ENCODE data around the gene ANKS1A. TPM values are rescaled to one million over a fixed set of nuclear protein-coding genes. Genes with fewer than 3 reads are reported as not detected.

ANKS1A gene
- total and polyA plus RNA-seq, 12 donors, result 7.1 to 36.3 (median 29.9) TPM

- H3K27me3 ChIP-seq, result no peaks in the 10 kb centered on the region
- DNase-seq (peak; percentile 67 to 72), ATAC-seq (peak in 6 of 8 donors; percentile 57 to 72 (median 64))
- intact Hi-C loops (cut with DNase I), result loop anchor here in 4 of 10 donors (2.0 to 5.0 kb wide), 3 partner anchors 33 to 47 kb away; no protein-coding TSS in a partner anchor
- no peak overlapping the region for H3K4me3 ChIP-seq
- peak overlapping the region; percentile 49 to 93 (median 82) for H3K27ac ChIP-seq
- no peaks in the 10 kb centered on the region for H3K9me3 ChIP-seq
- 44 to 57% methylated on average over 10 of the region's 10 CpGs for WGBS, 2 donors
- peaks cover 0 to 37% (median 10%) of the 10 kb centered on the region in 9 donors for H3K36me3 ChIP-seq
- peaks cover 50 to 95% (median 80%) of the 10 kb centered on the region in 9 donors for H3K4me1 ChIP-seq
- TF ChIP-seq CTCF (IDR thresholded peaks at IDR 0.05), result no peak
Measured at GRCh38 chr6:35049900-35050756, 161.1 kb downstream of the ANKS1A start.

DNA sequence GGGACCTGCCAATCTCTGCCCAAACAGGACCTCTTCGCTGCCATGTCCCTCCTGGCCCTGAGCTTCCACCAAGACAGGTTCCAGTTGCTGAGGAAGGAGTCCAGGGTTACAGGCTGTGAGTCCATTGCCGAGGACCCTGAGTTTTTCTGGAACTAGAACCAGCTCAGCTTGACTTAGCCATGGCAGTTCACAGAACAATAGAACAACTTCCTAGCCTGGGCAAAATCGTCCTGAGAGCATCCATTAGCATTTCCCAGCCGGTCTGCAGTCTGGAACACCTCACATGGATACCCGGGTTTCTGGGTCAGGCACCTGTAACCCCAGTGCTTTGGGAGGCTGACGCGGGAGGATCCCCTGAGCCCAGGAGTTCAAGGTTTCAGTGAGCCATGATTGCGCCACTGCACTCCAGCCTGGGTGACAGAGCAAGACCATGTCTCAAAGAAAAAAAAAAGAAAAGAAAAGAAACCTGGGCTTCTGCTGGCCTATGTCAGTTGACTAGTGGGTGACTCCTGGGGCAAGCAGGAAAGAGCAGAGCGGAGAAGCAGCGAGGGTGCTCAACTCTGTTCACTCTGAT is 161.8 kb downstream of the ANKS1A start:
- DNase-seq (no peak), ATAC-seq (no peak)
- H3K36me3 ChIP-seq, result peaks cover 0 to 42% (median 10%) of the 10 kb centered on the region in 9 donors
- H3K4me1 ChIP-seq, result peaks cover 50 to 90% (median 72%) of the 10 kb centered on the region in 9 donors
- H3K9me3 ChIP-seq, result no peaks in the 10 kb centered on the region
- 85 to 91% methylated on average over 10 of the region's 10 CpGs for WGBS, 2 donors
- H3K4me3 ChIP-seq, result no peak overlapping the region
- TF ChIP-seq CTCF (IDR thresholded peaks at IDR 0.05), result no peak
- H3K27me3 ChIP-seq, result no peaks in the 10 kb centered on the region
- intact Hi-C loops (cut with DNase I), result loop anchor here in 3 of 10 donors (2.0 to 5.0 kb wide), 3 partner anchors 34 to 46 kb away; no protein-coding TSS in a partner anchor
- peak overlapping the region; percentile 49 to 93 (median 82) for H3K27ac ChIP-seq

- H3K27me3 ChIP-seq, result no peaks in the 10 kb centered on the region
- H3K4me1 ChIP-seq, result peaks cover 45 to 85% (median 67%) of the 10 kb centered on the region in 9 donors
- H3K36me3 ChIP-seq, result peaks cover 0 to 46% (median 10%) of the 10 kb centered on the region in 9 donors
- no peaks in the 10 kb centered on the region for H3K9me3 ChIP-seq
- no peak for TF ChIP-seq CTCF (IDR thresholded peaks at IDR 0.05)
- 96 to 97% methylated on average over 7 of the region's 7 CpGs for WGBS, 2 donors
- intact Hi-C loops (cut with DNase I), result loop anchor here in 3 of 10 donors (2.0 to 5.0 kb wide), 3 partner anchors 34 to 45 kb away; no protein-coding TSS in a partner anchor
- no peak overlapping the region for H3K4me3 ChIP-seq
- no peak for ATAC-seq
- peak overlapping the region in 7 of 10 donors; percentile 72 to 93 (median 84) for H3K27ac ChIP-seq
- DNase-seq, result no peak
Measured at GRCh38 chr6:35051396-35051795, 162.3 kb downstream of the ANKS1A start.

GRCh38 chr6:35051997-35052583 is 163.0 kb downstream of the ANKS1A start:
- Histone ChIP-seq H3K9me3 (no peaks in the 10 kb centered on the region), H3K4me1 (peaks cover 40 to 85% (median 67%) of the 10 kb centered on the region in 9 donors), H3K27ac (peak overlapping the region in 9 of 10 donors; percentile 26 to 93 (median 57)), H3K36me3 (peaks cover 0 to 53% (median 10%) of the 10 kb centered on the region in 9 donors), H3K4me3 (no peak overlapping the region), H3K27me3 (no peaks in the 10 kb centered on the region)
- ATAC-seq (no peak), DNase-seq (no peak)
- no peak for TF ChIP-seq CTCF (IDR thresholded peaks at IDR 0.05)
- intact Hi-C loops (cut with DNase I), result loop anchor here in 3 of 10 donors (2.0 to 5.0 kb wide), 3 partner anchors 35 to 45 kb away; no protein-coding TSS in a partner anchor
- 87 to 91% methylated on average over 7 of the region's 7 CpGs for WGBS, 2 donors
